ENCODE results near the gene ADGRB3. TPM values are rescaled to one million over a fixed set of nuclear protein-coding genes. Genes with fewer than 3 reads are reported as not detected.
"Not testable (repeated sequence)": the region's sequence is repeated elsewhere in the genome, so short reads cannot be mapped to it uniquely, and the experiment has no call there.

Gene ADGRB3
- total RNA-seq, 1 donor from 2014 or later: 0.92 TPM

DNA sequence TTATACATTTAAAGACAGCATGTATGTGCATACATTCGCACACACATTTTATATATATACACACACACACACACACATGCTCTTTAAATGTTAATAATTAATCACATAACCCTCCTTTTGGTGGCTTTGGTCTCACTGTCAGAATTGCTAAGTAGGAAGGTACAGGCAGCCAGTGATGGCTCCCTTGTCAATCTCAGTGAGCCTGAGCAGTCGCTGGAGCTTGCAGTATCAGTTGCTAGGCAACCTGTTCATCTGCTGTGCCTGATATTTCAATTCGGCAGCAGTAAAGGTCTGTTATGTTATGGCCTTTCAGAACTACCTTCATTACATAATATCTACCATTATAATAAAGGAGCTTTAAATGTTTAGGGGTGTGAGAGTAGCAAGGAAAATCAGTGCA lies 787.4 kb downstream of the ADGRB3 start:
- no peaks in the 10 kb centered on the region for H3K36me3 ChIP-seq (ENCODE audit: control insufficient read depth, insufficient read depth, low read length)
- no peaks in the 10 kb centered on the region for H3K27me3 ChIP-seq (ENCODE audit: control insufficient read depth, insufficient read depth, low read length)

DNA sequence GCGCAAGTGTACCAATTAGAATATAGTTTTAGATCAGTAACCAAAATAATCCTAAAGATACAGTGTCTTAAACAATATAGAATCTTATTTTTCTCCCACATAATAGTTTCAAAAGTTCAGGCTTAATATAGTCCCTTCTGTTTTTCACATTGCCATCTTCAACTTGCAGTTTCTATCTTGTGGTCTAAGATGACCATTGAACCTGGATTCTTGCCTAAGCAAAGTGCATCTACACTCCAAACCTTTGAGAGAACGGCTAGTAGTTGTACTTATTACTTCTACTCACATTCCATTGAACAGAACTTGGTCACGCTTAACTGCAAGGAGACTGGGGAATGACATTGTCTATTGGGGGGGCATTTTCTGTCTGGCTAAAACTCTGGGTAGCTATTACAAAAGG lies 788.7 kb downstream of the ADGRB3 start:
- no peak for DNase-seq (ENCODE audit: low read depth)
- H3K4me3 ChIP-seq (ENCODE audit: low read depth, low read length): no peak overlapping the region

More for the DNA sequence above, 787.4 kb downstream of the ADGRB3 start:
- TF ChIP-seq, protein P1, sequence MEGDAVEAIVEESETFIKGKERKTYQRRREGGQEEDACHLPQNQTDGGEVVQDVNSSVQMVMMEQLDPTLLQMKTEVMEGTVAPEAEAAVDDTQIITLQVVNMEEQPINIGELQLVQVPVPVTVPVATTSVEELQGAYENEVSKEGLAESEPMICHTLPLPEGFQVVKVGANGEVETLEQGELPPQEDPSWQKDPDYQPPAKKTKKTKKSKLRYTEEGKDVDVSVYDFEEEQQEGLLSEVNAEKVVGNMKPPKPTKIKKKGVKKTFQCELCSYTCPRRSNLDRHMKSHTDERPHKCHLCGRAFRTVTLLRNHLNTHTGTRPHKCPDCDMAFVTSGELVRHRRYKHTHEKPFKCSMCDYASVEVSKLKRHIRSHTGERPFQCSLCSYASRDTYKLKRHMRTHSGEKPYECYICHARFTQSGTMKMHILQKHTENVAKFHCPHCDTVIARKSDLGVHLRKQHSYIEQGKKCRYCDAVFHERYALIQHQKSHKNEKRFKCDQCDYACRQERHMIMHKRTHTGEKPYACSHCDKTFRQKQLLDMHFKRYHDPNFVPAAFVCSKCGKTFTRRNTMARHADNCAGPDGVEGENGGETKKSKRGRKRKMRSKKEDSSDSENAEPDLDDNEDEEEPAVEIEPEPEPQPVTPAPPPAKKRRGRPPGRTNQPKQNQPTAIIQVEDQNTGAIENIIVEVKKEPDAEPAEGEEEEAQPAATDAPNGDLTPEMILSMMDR (IDR thresholded peaks at IDR 0.05; ENCODE audit: insufficient read depth, low read length, poor library complexity, severe bottlenecking): no peak
- H3K4me3 ChIP-seq (ENCODE audit: low read depth, low read length): no peak overlapping the region
- no peak for DNase-seq (ENCODE audit: low read depth)

DNA sequence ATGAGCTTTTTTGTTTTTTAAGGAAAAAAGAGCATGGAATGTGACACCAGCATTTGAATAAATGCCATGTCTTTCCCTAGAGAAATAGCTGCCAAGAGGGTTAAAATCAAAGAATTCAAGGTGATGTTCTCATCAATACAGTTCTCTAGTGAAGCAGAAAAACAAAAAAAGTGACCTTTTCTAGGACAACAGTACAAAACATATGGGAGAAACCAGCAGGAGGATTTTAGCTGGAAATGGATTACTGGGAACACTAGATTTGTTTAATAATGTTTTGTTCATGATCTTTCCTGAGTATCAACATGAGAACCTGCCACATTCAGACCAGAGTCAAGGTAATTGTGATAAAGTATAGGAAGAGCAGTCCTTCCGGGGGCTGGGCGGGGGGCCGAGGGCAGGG lies 789.5 kb downstream of the ADGRB3 start:
- TF ChIP-seq, protein P1 (IDR thresholded peaks at IDR 0.05; ENCODE audit: insufficient read depth, low read length, poor library complexity, severe bottlenecking): no peak
- DNase-seq (ENCODE audit: low read depth): no peak
- Histone ChIP-seq H3K4me3 (ENCODE audit: low read depth, low read length) (no peak overlapping the region), H3K36me3 (ENCODE audit: control insufficient read depth, insufficient read depth, low read length) (no peaks in the 10 kb centered on the region), H3K27me3 (ENCODE audit: control insufficient read depth, insufficient read depth, low read length) (no peaks in the 10 kb centered on the region)

More for the DNA sequence above, 788.7 kb downstream of the ADGRB3 start:
- no peaks in the 10 kb centered on the region for H3K27me3 ChIP-seq (ENCODE audit: control insufficient read depth, insufficient read depth, low read length)
- H3K36me3 ChIP-seq (ENCODE audit: control insufficient read depth, insufficient read depth, low read length): no peaks in the 10 kb centered on the region
- TF ChIP-seq, protein P1 (IDR thresholded peaks at IDR 0.05; ENCODE audit: insufficient read depth, low read length, poor library complexity, severe bottlenecking): no peak

- no peaks in the 10 kb centered on the region for H3K27me3 ChIP-seq (ENCODE audit: control insufficient read depth, insufficient read depth, low read length)
- H3K4me3 ChIP-seq (ENCODE audit: low read depth, low read length): no peak overlapping the region
- DNase-seq (ENCODE audit: low read depth): no peak
- H3K36me3 ChIP-seq (ENCODE audit: control insufficient read depth, insufficient read depth, low read length): no peaks in the 10 kb centered on the region
- TF ChIP-seq, protein P1 (IDR thresholded peaks at IDR 0.05; ENCODE audit: insufficient read depth, low read length, poor library complexity, severe bottlenecking): no peak
Observed at GRCh38 chr6:69427882-69428281, 792.8 kb downstream of the ADGRB3 start.

DNA sequence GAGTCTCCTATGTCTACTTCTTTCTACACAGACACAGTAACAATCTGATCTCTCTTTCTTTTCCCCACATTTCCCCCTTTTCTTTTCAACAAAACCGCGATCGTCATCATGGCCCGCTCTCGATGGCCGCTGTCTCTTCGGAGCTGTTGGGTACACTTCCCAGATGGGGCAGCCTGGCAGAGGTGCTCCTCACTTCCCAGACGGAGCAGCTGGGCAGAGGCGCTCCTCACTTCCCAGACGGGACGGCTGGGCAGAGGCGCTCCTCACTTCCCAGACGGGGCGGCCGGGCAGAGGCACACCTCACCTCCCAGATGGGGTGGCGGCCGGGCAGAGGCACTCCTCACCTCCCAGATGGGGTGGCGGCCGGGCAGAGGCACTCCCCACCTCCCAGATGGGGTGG lies 797.1 kb downstream of the ADGRB3 start:
- not testable (repeated sequence) for H3K4me3 ChIP-seq (ENCODE audit: low read depth, low read length); H3K36me3 ChIP-seq (ENCODE audit: control insufficient read depth, insufficient read depth, low read length); H3K27me3 ChIP-seq (ENCODE audit: control insufficient read depth, insufficient read depth, low read length); DNase-seq (ENCODE audit: low read depth)

DNA sequence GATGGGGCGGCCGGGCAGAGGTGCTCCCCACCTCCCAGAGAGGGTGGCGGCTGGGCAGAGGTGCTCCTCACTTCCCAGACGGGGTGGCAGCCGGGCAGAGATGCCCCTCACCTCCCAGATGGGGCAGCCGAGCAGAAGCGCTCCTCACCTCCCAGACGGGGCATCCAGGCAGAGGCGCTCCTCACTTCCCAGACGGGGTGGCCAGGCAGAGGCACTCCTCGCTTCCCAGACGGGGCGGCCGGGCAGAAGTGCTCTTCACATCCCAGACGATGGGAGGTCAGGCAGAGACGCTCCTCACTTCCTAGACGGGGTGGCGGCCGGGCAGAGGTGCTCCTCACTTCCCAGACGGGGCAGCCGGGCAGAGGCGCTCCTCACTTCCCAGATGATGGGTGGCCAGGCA lies 798.0 kb downstream of the ADGRB3 start:
- DNase-seq (ENCODE audit: low read depth); H3K27me3 ChIP-seq (ENCODE audit: control insufficient read depth, insufficient read depth, low read length); H3K36me3 ChIP-seq (ENCODE audit: control insufficient read depth, insufficient read depth, low read length); H3K4me3 ChIP-seq (ENCODE audit: low read depth, low read length): not testable (repeated sequence)

- no peaks in the 10 kb centered on the region for H3K36me3 ChIP-seq (ENCODE audit: control insufficient read depth, insufficient read depth, low read length)
- DNase-seq (ENCODE audit: low read depth): no peak
- TF ChIP-seq, protein P1 (IDR thresholded peaks at IDR 0.05; ENCODE audit: insufficient read depth, low read length, poor library complexity, severe bottlenecking): no peak
- no peaks in the 10 kb centered on the region for H3K27me3 ChIP-seq (ENCODE audit: control insufficient read depth, insufficient read depth, low read length)
- no peak overlapping the region for H3K4me3 ChIP-seq (ENCODE audit: low read depth, low read length)
Observed at GRCh38 chr6:69438113-69438512, 803.0 kb downstream of the ADGRB3 start.

All from kidney epithelial cell (primary cell).